Measurements from ENCODE around the gene ZNF425.

ZNF425 gene

GRCh38 chr7:149075286-149075685 is 50.8 kb downstream of the ZNF425 start:
- no peak overlapping the region for H3K4me3 ChIP-seq (replicated peaks in 1 of 2; ENCODE audit: low read depth in 2 of 2, low read length in 2 of 2)
- no peak for TF ChIP-seq CTCF (IDR thresholded peaks at IDR 0.05; ENCODE audit: low read depth, low read length)
- DNase-seq (ENCODE audit: low read depth in 2 of 2) = no peak

GRCh38 chr7:149074116-149074885 is 51.8 kb downstream of the ZNF425 start:
- TF ChIP-seq CTCF (IDR thresholded peaks at IDR 0.05; ENCODE audit: low read depth, low read length) = no peak
- DNase-seq (ENCODE audit: low read depth in 2 of 2) = no peak
- H3K4me3 ChIP-seq (replicated peaks in 1 of 2; ENCODE audit: low read depth in 2 of 2, low read length in 2 of 2) = no peak overlapping the region

GRCh38 chr7:149072438-149072775 is 53.7 kb downstream of the ZNF425 start:
- no peak for DNase-seq (ENCODE audit: low read depth in 2 of 2)
- H3K4me3 ChIP-seq (replicated peaks in 1 of 2; ENCODE audit: low read depth in 2 of 2, low read length in 2 of 2) = no peak overlapping the region
- no peak for TF ChIP-seq CTCF (IDR thresholded peaks at IDR 0.05; ENCODE audit: low read depth, low read length)

- no peak for DNase-seq (ENCODE audit: low read depth in 2 of 2)
- peak; percentile 5 for TF ChIP-seq CTCF (IDR thresholded peaks at IDR 0.05; ENCODE audit: low read depth, low read length)
- no peak overlapping the region for H3K4me3 ChIP-seq (replicated peaks in 1 of 2; ENCODE audit: low read depth in 2 of 2, low read length in 2 of 2)
Observed at GRCh38 chr7:149071641-149072437, 54.3 kb downstream of the ZNF425 start.

- no peak for TF ChIP-seq CTCF (IDR thresholded peaks at IDR 0.05; ENCODE audit: low read depth, low read length)
- DNase-seq (ENCODE audit: low read depth in 2 of 2) = no peak
- H3K4me3 ChIP-seq (replicated peaks in 1 of 2; ENCODE audit: low read depth in 2 of 2, low read length in 2 of 2) = no peak overlapping the region
Observed at GRCh38 chr7:149071182-149071635, 54.9 kb downstream of the ZNF425 start.

GRCh38 chr7:149070372-149071125 is 55.6 kb downstream of the ZNF425 start:
- H3K4me3 ChIP-seq (replicated peaks in 1 of 2; ENCODE audit: low read depth in 2 of 2, low read length in 2 of 2) = no peak overlapping the region
- TF ChIP-seq CTCF (IDR thresholded peaks at IDR 0.05; ENCODE audit: low read depth, low read length) = no peak
- DNase-seq (ENCODE audit: low read depth in 2 of 2) = no peak
